HL-60/S4 (cell line): Measurements from ENCODE around the gene KRT7.
"Not testable (repeated sequence)": the region's sequence is repeated elsewhere in the genome, so short reads cannot be mapped to it uniquely, and the experiment has no call there.

Experiments
- in situ Hi-C: fragments of 300-500 bp; cut with MboI; formaldehyde crosslinking; loops from 2 replicates; pipeline ENCODE4 v1.14.3; 2022; ENCODE audit warnings: low sequenced_read_pairs

The KRT7 gene

GRCh38 chr12:52228931-52229330 is 4.1 kb upstream of the KRT7 start:
- in situ Hi-C loops: no loop called here

- in situ Hi-C loops: no loop called here
Observed at GRCh38 chr12:52229836-52230343, 3.2 kb upstream of the KRT7 start.

- in situ Hi-C loops: no loop called here
Observed at GRCh38 chr12:52230364-52231281, 2.4 kb upstream of the KRT7 start.

GRCh38 chr12:52231305-52232202 is 1.5 kb upstream of the KRT7 start:
- in situ Hi-C loops: no loop called here

- in situ Hi-C loops: no loop called here
Observed at GRCh38 chr12:52232203-52232673, 805 bp upstream of the KRT7 start.

- in situ Hi-C loops: no loop called here
Observed at GRCh38 chr12:52233462-52234207, 592 bp downstream of the KRT7 start.

- in situ Hi-C loops: no loop called here
Observed at GRCh38 chr12:52234223-52234810, 1.3 kb downstream of the KRT7 start.

GRCh38 chr12:52235001-52235764 is 2.1 kb downstream of the KRT7 start:
- in situ Hi-C loops: no loop called here

- in situ Hi-C loops: no loop called here
Observed at GRCh38 chr12:52235822-52236361, 2.8 kb downstream of the KRT7 start.

GRCh38 chr12:52236386-52237050 is 3.5 kb downstream of the KRT7 start:
- in situ Hi-C loops: no loop called here

GRCh38 chr12:52238207-52238840 is 5.3 kb downstream of the KRT7 start:
- in situ Hi-C loops: no loop called here

- in situ Hi-C loops: no loop called here
Observed at GRCh38 chr12:52238916-52239646, 6.0 kb downstream of the KRT7 start.

GRCh38 chr12:52239767-52240166 is 6.7 kb downstream of the KRT7 start:
- in situ Hi-C loops: no loop called here

GRCh38 chr12:52240247-52240646 is 7.2 kb downstream of the KRT7 start:
- in situ Hi-C loops: not testable (repeated sequence)

- in situ Hi-C loops: no loop called here
Observed at GRCh38 chr12:52241205-52241842, 8.3 kb downstream of the KRT7 start.

GRCh38 chr12:52242442-52243258 is 9.6 kb downstream of the KRT7 start:
- in situ Hi-C loops: no loop called here
